Measurements from ENCODE around the gene PRRT4. TPM values are rescaled to one million over a fixed set of nuclear protein-coding genes. Genes with fewer than 3 reads are reported as not detected.

The PRRT4 gene
- total RNA-seq, 1 experiment from 2014 or later, result 0.26 TPM

DNA sequence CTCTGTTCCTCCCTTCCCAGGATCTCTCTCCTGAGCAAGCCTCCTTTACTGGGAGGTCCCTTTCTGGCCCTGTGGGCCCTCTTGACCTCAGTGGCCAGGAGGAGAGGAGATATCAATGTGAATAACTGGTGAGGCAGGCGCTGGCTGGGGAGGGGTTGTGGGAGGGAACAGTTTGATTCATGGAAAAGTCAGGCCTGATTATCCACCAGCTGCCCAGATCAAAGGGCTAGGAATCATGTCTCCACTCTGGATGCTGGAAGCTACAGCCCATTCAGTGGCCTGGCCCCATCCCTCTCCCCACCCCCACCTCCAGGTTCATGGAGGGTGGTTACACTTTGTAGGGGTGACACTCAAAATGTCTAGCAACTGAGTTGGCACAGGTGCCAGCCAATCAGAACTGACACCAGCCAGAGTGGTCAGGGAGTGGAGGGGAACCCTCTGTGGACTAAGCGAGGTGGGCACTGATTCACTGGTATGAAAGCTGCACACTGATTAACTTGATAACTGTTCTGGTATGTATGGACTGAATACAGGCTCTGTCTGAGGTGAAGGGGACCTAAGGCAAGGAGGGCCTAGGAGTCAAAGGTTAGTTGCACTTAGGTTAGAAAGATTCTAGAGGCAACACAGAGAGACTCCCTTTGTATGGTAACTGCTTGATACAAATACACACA, 4.8 kb downstream of the PRRT4 start:
- Histone ChIP-seq H3K9me3 (ENCODE audit: insufficient read depth, low read depth) (no peaks in the 10 kb centered on the region), H3F3A (ENCODE audit: insufficient read depth, low read depth) (peaks cover 8% of the 10 kb centered on the region; the same call in 1 of the 2 replicates), H3K27me3 (ENCODE audit: insufficient read depth, low read depth) (peaks cover under 1% of the 10 kb centered on the region; the same call in 1 of the 2 replicates), H3K9me2 (ENCODE audit: insufficient read depth) (no peaks in the 10 kb centered on the region), H3K36me3 (ENCODE audit: low read depth) (0 out of 2 replicates have a peak, but pooled peaks cover 4% of the 10 kb centered on the region), H3K79me2 (ENCODE audit: low read depth) (no peaks in the 10 kb centered on the region), H4K20me1 (ENCODE audit: insufficient read depth) (no peaks in the 10 kb centered on the region), H2AFZ (0 out of 2 replicates have a peak overlapping the region, but pooled peaks have one; percentile 7), H3K4me1 (replicated peaks; ENCODE audit: insufficient read depth) (peaks cover 32% of the 10 kb centered on the region), H3K4me3 (no peak overlapping the region), H3K4me2 (peak overlapping the region; percentile 65), H3K27ac (peak overlapping the region; percentile 73)
- TF ChIP-seq CTCF (conservative IDR thresholded peaks at IDR 0.05) (no peak), EZH2 (IDR thresholded peaks at IDR 0.05; ENCODE audit: low read depth) (no peak)
- DNase-seq, result peak in 1 of 2 experiments; percentile 52
- BruUV-seq (replicated peaks), result no TSS peak
- ChIA-PET POLR2A (ENCODE audit: unreplicated experiment) (interaction anchor here (0.5 kb wide), 1 partner anchor 382 kb away, joined by 5 read pairs; no protein-coding TSS in a partner anchor), CTCF (no interaction called here)
- intact Hi-C loops (cut with micrococcal nuclease; ENCODE audit: unreplicated experiment), result no loop called here

- Histone ChIP-seq H3K4me1 (replicated peaks; ENCODE audit: insufficient read depth) (peaks cover 39% of the 10 kb centered on the region), H3K27ac (no peak overlapping the region), H2AFZ (no peak overlapping the region), H3K27me3 (ENCODE audit: insufficient read depth, low read depth) (no peaks in the 10 kb centered on the region), H3K9me3 (ENCODE audit: insufficient read depth, low read depth) (no peaks in the 10 kb centered on the region), H4K20me1 (ENCODE audit: insufficient read depth) (no peaks in the 10 kb centered on the region), H3K79me2 (ENCODE audit: low read depth) (no peaks in the 10 kb centered on the region), H3F3A (ENCODE audit: insufficient read depth, low read depth) (peaks cover 8% of the 10 kb centered on the region; the same call in 1 of the 2 replicates), H3K36me3 (ENCODE audit: low read depth) (0 out of 2 replicates have a peak, but pooled peaks cover 4% of the 10 kb centered on the region), H3K4me3 (no peak overlapping the region), H3K4me2 (no peak overlapping the region), H3K9me2 (ENCODE audit: insufficient read depth) (no peaks in the 10 kb centered on the region)
- DNase-seq, result no peak
- CTCF ChIA-PET, result interaction anchor here (0.6 to 0.7 kb wide), 2 partner anchors 34 to 68 kb away, joined by 5 to 7 read pairs; no protein-coding TSS in a partner anchor
- TF ChIP-seq EZH2 (IDR thresholded peaks at IDR 0.05; ENCODE audit: low read depth), result no peak
- no peak for TF ChIP-seq CTCF (conservative IDR thresholded peaks at IDR 0.05)
- intact Hi-C loops (cut with micrococcal nuclease; ENCODE audit: unreplicated experiment), result no loop called here
- POLR2A ChIA-PET (ENCODE audit: unreplicated experiment), result no interaction called here
- BruUV-seq (replicated peaks), result no TSS peak
These were observed 7.9 kb downstream of the PRRT4 start for GRCh38 chr7:128353610-128354009.

GRCh38 chr7:128353189-128353588, 8.3 kb downstream of the PRRT4 start:
- TF ChIP-seq EZH2 (IDR thresholded peaks at IDR 0.05; ENCODE audit: low read depth) (no peak), CTCF (conservative IDR thresholded peaks at IDR 0.05) (no peak)
- no peak overlapping the region for H2AFZ ChIP-seq
- no peak overlapping the region for H3K4me2 ChIP-seq
- no peaks in the 10 kb centered on the region for H3K36me3 ChIP-seq (ENCODE audit: low read depth)
- no peaks in the 10 kb centered on the region for H3K9me3 ChIP-seq (ENCODE audit: insufficient read depth, low read depth)
- H3K9me2 ChIP-seq (ENCODE audit: insufficient read depth), result no peaks in the 10 kb centered on the region
- no peaks in the 10 kb centered on the region for H3K79me2 ChIP-seq (ENCODE audit: low read depth)
- H3F3A ChIP-seq (ENCODE audit: insufficient read depth, low read depth), result peaks cover 8% of the 10 kb centered on the region; the same call in 1 of the 2 replicates
- no peak for DNase-seq
- H3K4me1 ChIP-seq (replicated peaks; ENCODE audit: insufficient read depth), result peaks cover 35% of the 10 kb centered on the region
- H3K27me3 ChIP-seq (ENCODE audit: insufficient read depth, low read depth), result no peaks in the 10 kb centered on the region
- no peak overlapping the region for H3K27ac ChIP-seq
- CTCF ChIA-PET, result interaction anchor here (0.7 kb wide), 1 partner anchor 37 kb away, joined by 5 read pairs; no protein-coding TSS in a partner anchor
- H3K4me3 ChIP-seq, result no peak overlapping the region
- POLR2A ChIA-PET (ENCODE audit: unreplicated experiment), result no interaction called here
- H4K20me1 ChIP-seq (ENCODE audit: insufficient read depth), result no peaks in the 10 kb centered on the region
- BruUV-seq (replicated peaks), result no TSS peak
- intact Hi-C loops (cut with micrococcal nuclease; ENCODE audit: unreplicated experiment), result no loop called here

Data from PC-9 (cell line).